H1 (cell line): ENCODE measurements around the gene PCCA. TPM values are rescaled to one million over a fixed set of nuclear protein-coding genes. Genes with fewer than 3 reads are reported as not detected.

Experiments
- CTCF ChIA-PET: fragments of 300-600 bp; sonication (Branson Sonifier 250); formaldehyde crosslinking; loops from one replicate; lab custom pipeline; 2021; ENCODE audit not compliant: partially characterized antibody; lab: Charles Lee
- POLR2A ChIA-PET: fragments of 300-600 bp; sonication (Branson Sonifier 250); formaldehyde crosslinking; loops from one replicate; lab custom pipeline; 2021; ENCODE audit warnings: inconsistent platforms; ENCODE audit not compliant: partially characterized antibody; lab: Charles Lee
- DNase-seq, 2 experiments: peaks; one replicate each; pipeline versions ENCODE4 v3.0.0 to v3.0.0-alpha.2; 2010 to 2022; ENCODE audit warnings: low spot score in 2 of 2, low read depth in 1 of 2, mixed read lengths in 1 of 2
- FAIRE-seq: peaks from 2 replicates; lab custom pipeline; 2011; peaks lifted over from hg19 to GRCh38; lab: Jason Lieb, UNC
- H2AFZ ChIP-seq: 2 replicates; pipeline ENCODE4 v1.8.1; 2012; ENCODE audit warnings: low read length, inconsistent platforms
- H2AK5ac ChIP-seq: 2 replicates; pipeline ENCODE4 v1.6.1; 2013; ENCODE audit warnings: low read depth, low read length
- H2BK120ac ChIP-seq: replicated peaks from 2 replicates; pipeline ENCODE3; 2013; ENCODE audit warnings: low read depth, low read length, inconsistent platforms
- H2BK12ac ChIP-seq: 2 replicates; pipeline ENCODE4 v1.6.1; 2013; ENCODE audit warnings: low read depth, low read length
- H2BK15ac ChIP-seq: 2 replicates; pipeline ENCODE4 v1.6.1; 2013; ENCODE audit warnings: low read length
- H2BK20ac ChIP-seq: 2 replicates; pipeline ENCODE4 v1.6.1; 2013; ENCODE audit warnings: low read length
- H2BK5ac ChIP-seq: 2 replicates; pipeline ENCODE4 v1.6.1; 2013; ENCODE audit warnings: low read depth, low read length
- H3K14ac ChIP-seq: 2 replicates; pipeline ENCODE4 v1.6.1; 2013; ENCODE audit warnings: inconsistent platforms; ENCODE audit not compliant: insufficient read length
- H3K18ac ChIP-seq: 2 replicates; pipeline ENCODE4 v1.6.1; 2013; ENCODE audit warnings: low read length; ENCODE audit errors: extremely low read depth
- H3K23ac ChIP-seq: 2 replicates; pipeline ENCODE4 v1.6.1; 2013; ENCODE audit warnings: inconsistent platforms; ENCODE audit not compliant: insufficient read length
- H3K23me2 ChIP-seq: 2 replicates; pipeline ENCODE4 v1.6.1; 2013; ENCODE audit warnings: low read depth, low read length
- H3K27ac ChIP-seq: 2 replicates; pipeline ENCODE4 v1.6.1; 2011; ENCODE audit warnings: low read depth, low read length, inconsistent platforms
- H3K27me3 ChIP-seq, 4 experiments: replicated peaks in 1 of 4; 1 replicate in 1 of 4; 2 replicates in 3 of 4; pipeline versions ENCODE4 v1.6.1 to v1.8.1; 2011 to 2013; ENCODE audit warnings: low read length in 3 of 4, mild to moderate bottlenecking in 3 of 4, inconsistent platforms in 2 of 4, mixed read lengths in 2 of 4, moderate library complexity in 1 of 4; ENCODE audit not compliant: control insufficient read depth in 3 of 4, insufficient read depth in 3 of 4; ENCODE audit errors: extremely low read depth in 1 of 4
- H3K36me3 ChIP-seq, 4 experiments: 2 replicates each; pipeline versions ENCODE4 v1.6.1 to v1.8.1; 2011 to 2013; ENCODE audit warnings: mild to moderate bottlenecking in 4 of 4, low read length in 3 of 4, moderate library complexity in 2 of 4, control low read depth in 1 of 4, inconsistent platforms in 1 of 4; ENCODE audit not compliant: insufficient read depth in 4 of 4, control insufficient read depth in 2 of 4
- H3K4ac ChIP-seq: replicated peaks from 2 replicates; pipeline ENCODE3; 2013; ENCODE audit warnings: low read length, low read depth, mixed read lengths, inconsistent platforms; ENCODE audit not compliant: insufficient read length
- H3K4me1 ChIP-seq, 4 experiments: replicated peaks in 1 of 4; 1 replicate in 1 of 4; 2 replicates in 3 of 4; pipeline versions ENCODE4 v1.6.1 to v1.8.1; 2011 to 2013; ENCODE audit warnings: low read length in 3 of 4, inconsistent platforms in 2 of 4, mixed read lengths in 1 of 4; ENCODE audit not compliant: insufficient read depth in 4 of 4, control insufficient read depth in 3 of 4
- H3K4me2 ChIP-seq, 2 experiments: 2 replicates each; pipeline versions ENCODE4 v1.6.1 to v1.8.1; 2011 to 2013; ENCODE audit warnings: low read depth in 2 of 2, low read length in 2 of 2, control low read depth in 1 of 2, inconsistent platforms in 1 of 2, mild to moderate bottlenecking in 1 of 2; ENCODE audit not compliant: insufficient read depth in 1 of 2
- H3K4me3 ChIP-seq, 4 experiments: fragments of 200-600, 300-600 bp in 1 of 4; sonication (generic), shearing (Covaris generic), sonication (Bioruptor Twin) in 1 of 4; 2 replicates each; pipeline versions ENCODE4 v1.5.1 to v1.8.1; 2011 to 2016; ENCODE audit warnings: low read length in 4 of 4, low read depth in 3 of 4, control low read depth in 2 of 4, inconsistent platforms in 2 of 4, mild to moderate bottlenecking in 2 of 4, mixed read lengths in 1 of 4, moderate library complexity in 1 of 4; ENCODE audit not compliant: insufficient read depth in 2 of 4; ENCODE audit errors: extremely low read depth in 1 of 4
- H3K56ac ChIP-seq: replicated peaks from 2 replicates; pipeline ENCODE3; 2013; ENCODE audit warnings: low read depth, mild to moderate bottlenecking, mixed read lengths, low read length, inconsistent platforms; ENCODE audit not compliant: insufficient read length
- H3K79me1 ChIP-seq: 2 replicates; pipeline ENCODE4 v1.6.1; 2013; ENCODE audit warnings: low read depth, low read length, control low read depth
- H3K79me2 ChIP-seq, 2 experiments: 2 replicates each; pipeline versions ENCODE4 v1.6.1 to v1.8.1; 2012 to 2013; ENCODE audit warnings: low read length in 2 of 2, mild to moderate bottlenecking in 2 of 2, inconsistent platforms in 1 of 2; ENCODE audit not compliant: insufficient read depth in 2 of 2, control insufficient read depth in 1 of 2
- H3K9ac ChIP-seq, 4 experiments: replicated peaks in 1 of 4; 1 replicate in 1 of 4; 2 replicates in 3 of 4; pipeline versions ENCODE4 v1.6.1 to v1.8.1; 2011 to 2013; ENCODE audit warnings: low read depth in 3 of 4, low read length in 3 of 4, control low read depth in 2 of 4, mild to moderate bottlenecking in 2 of 4, moderate library complexity in 2 of 4, inconsistent platforms in 1 of 4; ENCODE audit errors: extremely low read depth in 1 of 4
- H3K9me3 ChIP-seq, 2 experiments: 2 replicates each; pipeline versions ENCODE4 v1.6.1 to v1.8.1; 2012 to 2013; ENCODE audit warnings: mild to moderate bottlenecking in 2 of 2, moderate library complexity in 2 of 2, control low read depth in 1 of 2, inconsistent platforms in 1 of 2, low read depth in 1 of 2, low read length in 1 of 2, mixed read lengths in 1 of 2; ENCODE audit not compliant: insufficient read depth in 2 of 2
- H4K20me1 ChIP-seq, 2 experiments: replicated peaks in 1 of 2; 2 replicates each; pipeline versions ENCODE3 to v1.8.1; 2011 to 2013; ENCODE audit warnings: inconsistent platforms in 2 of 2, low read length in 2 of 2, mild to moderate bottlenecking in 1 of 2; ENCODE audit not compliant: insufficient read depth in 2 of 2, control insufficient read depth in 1 of 2
- H4K5ac ChIP-seq: 2 replicates; pipeline ENCODE4 v1.6.1; 2013; ENCODE audit warnings: low read length, low read depth, mixed read lengths, inconsistent platforms; ENCODE audit not compliant: insufficient read length
- H4K8ac ChIP-seq: 2 replicates; pipeline ENCODE4 v1.8.0; 2013; ENCODE audit warnings: mild to moderate bottlenecking, moderate library complexity, low read length, inconsistent platforms; ENCODE audit not compliant: insufficient read depth; ENCODE audit errors: extremely low read depth
- H4K91ac ChIP-seq: replicated peaks from 2 replicates; pipeline ENCODE3; 2013; ENCODE audit warnings: low read length, mixed read lengths, inconsistent platforms; ENCODE audit not compliant: insufficient read length
- PHF8 ChIP-seq: fragments of 200-600 bp; sonication (generic); conservative IDR thresholded peaks from 2 replicates; pipeline ENCODE4 v1.7.1; 2012; ENCODE audit warnings: low read depth, mild to moderate bottlenecking, inconsistent platforms, low read length, moderate library complexity
- SP4 ChIP-seq: IDR thresholded peaks from 2 replicates; pipeline ENCODE4 v1.6.1; 2012; ENCODE audit warnings: low read length, inconsistent platforms
- WGBS, 2 experiments: shearing (Covaris generic) in 1 of 2; methylation state at CpG; one replicate each; pipeline versions ENCODE4 v1.1.6 to v1.1.7; 2013 to 2015; ENCODE audit warnings: low lambda C conversion rate in 2 of 2, mixed read lengths in 2 of 2, inconsistent platforms in 1 of 2, low coverage in 1 of 2, missing lambda C conversion rate in 1 of 2; ENCODE audit not compliant: insufficient replicate concordance in 2 of 2, insufficient coverage in 1 of 2, insufficient read length in 1 of 2; ENCODE audit errors: extremely low coverage in 1 of 2, missing lambda C conversion rate in 1 of 2; 5-methylcytosine and 5-hydroxymethylcytosine counted together
- polyA plus RNA-seq, 7 experiments: library from polyadenylated mRNA; depleted of rRNA in 3 of 7; stranded (reverse) in 5 of 7; unstranded in 2 of 7; fragments of >200 nt in 5 of 7; fragments of 200-250 nt in 2 of 7; gene quantifications; 1 replicate in 5 of 7; 2 replicates in 1 of 7; 4 replicates in 1 of 7; pipeline versions ENCODE4 v1.2.1 to v1.2.3, GENCODE V29; 2011 to 2013; ENCODE audit warnings: missing spikeins in 2 of 7, mixed read lengths in 2 of 7
- total RNA-seq: library from RNA; stranded (reverse); fragmentation: NEBNext Ultra II Directional; extraction: Animal tissue kit (Norgen Biotek cat#: 25700); gene quantifications from 2 replicates; pipeline ENCODE4 v1.2.1, GENCODE V29; 2021

Gene PCCA
- total and polyA plus RNA-seq, 2 of the 8 experiments (the other 6 are each of a cell fraction or from before 2014, with no cell fraction given) = 18.4 to 49.8 TPM

- H3K4me2 ChIP-seq = no peak overlapping the region
- H3K14ac ChIP-seq = no peak overlapping the region
- no peaks in the 10 kb centered on the region; a peak in 1 of 8 replicates for H3K36me3 ChIP-seq
- no peak overlapping the region for H3K4me3 ChIP-seq
- no peak for DNase-seq
- H3K79me1 ChIP-seq = no peaks in the 10 kb centered on the region
- no peak overlapping the region for H3K18ac ChIP-seq
- H3K27me3 ChIP-seq = no peaks in the 10 kb centered on the region
- no peak overlapping the region for H2BK12ac ChIP-seq
- H3K4ac ChIP-seq = no peak overlapping the region
- no peak overlapping the region for H2AK5ac ChIP-seq
- H3K79me2 ChIP-seq = no peaks in the 10 kb centered on the region
- no peak for TF ChIP-seq SP4
- TF ChIP-seq PHF8 = no peak
- H4K5ac ChIP-seq = no peak overlapping the region
- H3K27ac ChIP-seq = no peak overlapping the region
- peaks cover 0 to 3% (median 2%) of the 10 kb centered on the region in 4 experiments; a peak in 2 of 7 replicates for H3K4me1 ChIP-seq
- H2BK120ac ChIP-seq = no peak overlapping the region
- H3K56ac ChIP-seq = no peak overlapping the region
- no peak overlapping the region for H4K91ac ChIP-seq
- no peak overlapping the region for H3K9ac ChIP-seq
- no peak overlapping the region for H2BK15ac ChIP-seq
- ChIA-PET CTCF (no interaction called here), POLR2A (no interaction called here)
- WGBS, 2 experiments = 91% methylated on average over 2 of the region's 2 CpGs; no CpG with 5 or more reads in 1 of the 2 experiments
- no peak overlapping the region for H4K8ac ChIP-seq
- no peaks in the 10 kb centered on the region for H4K20me1 ChIP-seq
- H3K9me3 ChIP-seq = no peaks in the 10 kb centered on the region
- H2AFZ ChIP-seq = no peak overlapping the region
- FAIRE-seq = no peak
- no peak overlapping the region for H2BK5ac ChIP-seq
- H3K23me2 ChIP-seq = no peaks in the 10 kb centered on the region
- H2BK20ac ChIP-seq = no peak overlapping the region
- H3K23ac ChIP-seq = no peak overlapping the region
These were observed 275.0 kb downstream of the PCCA start for GRCh38 chr13:100363874-100364273.
